Ramos (cell line): Measurements from ENCODE around the gene TANGO6.

ENCODE experiments used
- in situ Hi-C: fragments of 300-500 bp; cut with MboI; formaldehyde crosslinking; loops from one replicate; pipeline ENCODE4 v1.14.3; 2022; ENCODE audit warnings: low sequenced_read_pairs; ENCODE audit not compliant: unreplicated experiment

The TANGO6 gene

DNA sequence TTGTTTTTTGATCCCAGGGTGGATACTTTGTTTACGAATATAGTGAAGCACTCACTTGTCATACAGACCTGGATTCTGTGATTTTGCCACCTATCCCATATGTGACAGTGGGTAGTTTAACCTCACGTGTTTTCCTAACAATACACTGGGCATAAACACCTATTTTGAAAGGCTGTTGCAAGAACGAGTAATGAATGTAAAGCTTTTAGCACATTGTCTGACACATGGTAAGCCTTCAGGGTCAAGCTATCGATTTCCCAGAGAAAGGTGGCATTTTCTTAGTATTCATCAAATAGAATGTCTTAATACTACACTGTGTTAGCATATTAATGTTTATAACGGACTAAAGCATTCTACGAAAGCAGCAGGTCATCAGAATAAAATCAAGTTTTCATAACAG, 287.1 kb downstream of the TANGO6 start:
- in situ Hi-C loops = no loop called here

DNA sequence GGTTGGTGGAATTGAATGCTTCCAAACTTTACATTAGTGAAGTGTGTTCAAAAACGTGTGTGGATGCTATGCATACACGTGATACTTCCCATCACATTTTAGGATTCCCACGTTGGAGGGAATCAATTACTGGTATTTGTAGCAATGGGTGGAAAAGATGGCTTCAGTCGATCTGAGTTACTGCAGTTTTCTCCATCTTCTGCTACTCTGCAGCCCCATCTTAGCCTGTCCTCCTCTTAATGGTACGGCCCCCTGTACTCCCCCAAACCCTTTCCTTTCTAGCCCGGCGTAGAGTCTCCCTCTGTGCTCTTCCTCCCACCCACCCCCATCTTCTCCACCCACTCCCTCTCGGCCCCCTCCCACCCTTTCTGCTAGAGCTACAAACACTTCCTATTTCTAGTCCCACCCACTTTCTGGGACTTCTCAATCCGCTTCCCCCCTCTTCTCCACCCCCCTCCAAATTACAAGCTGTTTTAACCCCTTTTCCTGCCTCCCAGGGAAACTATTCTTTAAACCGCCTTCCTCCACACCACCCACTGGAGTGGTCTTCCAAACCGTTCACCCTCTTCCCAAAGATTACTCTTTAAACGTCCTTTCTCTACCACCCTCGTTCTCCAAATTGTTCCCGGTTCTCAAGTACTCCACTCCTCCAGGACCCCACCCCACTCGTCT, 288.0 kb downstream of the TANGO6 start:
- in situ Hi-C loops = no loop called here

DNA sequence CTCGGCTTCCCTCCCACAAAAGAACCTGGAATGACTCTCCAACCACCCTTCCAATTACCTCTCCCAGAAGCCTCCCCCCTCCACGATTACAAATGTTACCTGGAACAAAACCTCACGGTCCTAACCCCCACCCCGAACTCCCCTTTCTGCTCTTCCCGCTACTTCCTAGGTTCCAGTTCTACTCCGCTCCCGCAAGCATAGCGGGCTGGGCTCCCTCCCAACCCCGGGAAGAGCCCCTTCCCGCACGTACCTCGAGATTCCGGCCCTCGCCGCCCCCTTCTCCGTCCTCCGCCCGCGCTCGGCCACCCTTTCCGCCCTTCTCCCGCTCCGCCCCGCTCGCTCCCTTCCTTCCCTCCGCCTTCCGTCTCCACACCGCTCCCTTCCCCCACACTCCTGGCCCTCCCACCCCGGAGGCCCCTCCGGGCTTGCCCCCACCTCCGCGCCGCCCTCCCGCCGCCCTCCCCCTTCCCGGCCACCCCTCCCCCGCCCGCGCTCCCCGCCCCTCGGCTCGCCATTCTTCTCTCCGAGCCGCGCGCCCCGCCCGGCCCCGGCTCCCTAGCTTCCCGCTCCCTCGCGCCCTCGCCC, 288.6 kb downstream of the TANGO6 start:
- in situ Hi-C loops = no loop called here

DNA sequence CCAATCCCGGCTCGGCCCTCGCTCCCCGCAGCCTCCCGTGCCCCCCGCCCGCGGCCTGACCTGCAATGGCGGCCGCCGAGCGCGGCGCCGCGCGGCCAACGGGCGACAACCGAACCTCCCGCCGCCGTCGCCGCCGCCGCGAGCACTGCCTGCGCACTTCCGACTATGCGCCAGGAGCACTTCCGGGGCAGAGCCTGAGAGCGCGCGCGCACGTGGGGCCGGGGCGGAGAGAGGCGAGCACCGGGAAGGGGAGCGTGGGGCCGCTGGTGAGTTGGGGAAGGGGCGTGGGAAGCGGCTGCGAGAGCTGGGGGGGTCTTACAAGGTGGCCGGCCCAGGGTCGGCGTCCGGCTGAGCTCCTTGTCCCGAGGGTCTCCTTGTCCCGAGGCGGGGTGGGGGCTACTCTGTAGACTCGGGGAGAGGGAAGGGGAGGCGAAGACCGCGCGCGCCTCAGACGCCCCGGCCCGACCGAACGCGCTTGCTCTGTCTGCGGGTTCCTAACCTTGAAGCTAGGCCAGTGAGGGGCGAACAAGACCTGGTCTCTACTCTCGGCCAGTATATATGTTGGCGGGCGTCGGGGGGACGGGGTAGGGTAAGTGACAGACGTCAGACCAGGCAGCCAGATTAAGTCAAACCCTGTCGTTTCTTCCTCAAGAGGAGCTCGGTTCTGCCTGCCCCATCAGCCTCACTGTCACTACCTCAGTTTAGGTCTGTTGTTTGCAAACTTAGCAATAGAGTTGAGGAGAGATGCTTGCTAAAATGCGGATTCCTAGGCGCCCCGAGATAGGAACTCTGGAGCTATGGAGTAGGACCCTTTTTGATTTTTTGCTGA, 289.3 kb downstream of the TANGO6 start, which contains the start of the genes CHTF8 and UTP4:
Gene CHTF8 (minus strand): TSS at position 165 of the 829 bp plus-strand sequence. CDS start 11,130 bp downstream, outside the sequence.
Gene UTP4 (plus strand): TSS at position 226 of the 829 bp plus-strand sequence. CDS start 811 bp downstream, outside the sequence.
- in situ Hi-C loops = no loop called here

- in situ Hi-C loops = no loop called here
Measured at GRCh38 chr16:69133373-69133954, 290.1 kb downstream of the TANGO6 start.
